Choroid plexus epithelial cell (primary cell): Measurements from ENCODE around the gene TCIRG1.

Experiments
- DNase-seq: peaks from one replicate; pipeline ENCODE4 v3.0.0-alpha.2; 2010; ENCODE audit warnings: low read depth
- H3K4me3 ChIP-seq: 2 replicates; pipeline ENCODE4 v1.5.1; 2011; ENCODE audit warnings: low read depth, mild to moderate bottlenecking, control low read depth, low read length, moderate library complexity
- TF ChIP-seq, protein P1 (sequence below): conservative IDR thresholded peaks from 2 replicates; pipeline ENCODE4 v1.5.1; 2011; ENCODE audit warnings: low read depth, mild to moderate bottlenecking, control low read depth, inconsistent platforms, low read length, moderate library complexity

The TCIRG1 gene

DNA sequence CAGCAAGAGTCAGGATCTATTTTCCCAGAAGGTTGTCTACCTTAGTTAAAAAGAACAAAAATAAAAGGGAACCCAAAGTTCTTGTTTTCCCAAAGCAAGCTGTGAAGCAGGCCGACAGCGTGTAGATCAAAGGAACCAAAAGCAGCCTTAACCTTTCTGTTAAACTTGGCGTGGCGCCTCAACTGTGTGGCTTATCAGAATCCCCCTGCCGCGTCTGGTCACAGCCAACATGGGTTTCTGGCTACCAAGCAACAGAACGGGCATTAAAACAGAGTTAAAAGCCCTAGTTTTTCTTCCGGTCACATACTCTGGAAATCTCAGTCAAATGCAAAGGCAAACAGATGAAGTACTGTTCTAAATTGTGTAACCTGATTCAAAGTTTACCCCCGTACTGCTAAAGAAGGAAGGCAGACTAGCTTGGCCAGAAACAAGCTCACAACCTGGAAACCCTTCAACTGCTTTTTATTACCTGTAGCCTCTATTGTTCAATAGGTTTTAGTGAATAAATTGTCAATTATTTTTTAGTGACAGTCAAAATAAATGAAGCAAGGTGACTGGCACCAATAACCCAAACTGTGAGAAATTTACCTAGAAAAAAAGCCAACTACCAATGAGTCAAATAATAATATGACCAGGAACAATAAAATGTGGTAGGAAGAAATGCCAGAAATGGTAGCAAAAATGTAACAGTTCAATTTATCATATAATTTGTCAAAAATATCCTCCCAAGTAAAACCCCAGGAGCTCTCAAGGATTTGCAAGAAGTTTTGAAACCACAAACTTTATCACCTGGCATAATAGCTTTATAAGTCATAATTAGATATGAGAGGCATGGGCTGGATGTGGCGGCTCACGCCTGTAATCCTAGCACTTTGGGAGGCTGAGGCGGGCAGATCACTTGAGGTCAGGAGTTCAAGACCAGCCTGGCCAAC is 60.9 kb downstream of the TCIRG1 start:
- TF ChIP-seq, protein P1, sequence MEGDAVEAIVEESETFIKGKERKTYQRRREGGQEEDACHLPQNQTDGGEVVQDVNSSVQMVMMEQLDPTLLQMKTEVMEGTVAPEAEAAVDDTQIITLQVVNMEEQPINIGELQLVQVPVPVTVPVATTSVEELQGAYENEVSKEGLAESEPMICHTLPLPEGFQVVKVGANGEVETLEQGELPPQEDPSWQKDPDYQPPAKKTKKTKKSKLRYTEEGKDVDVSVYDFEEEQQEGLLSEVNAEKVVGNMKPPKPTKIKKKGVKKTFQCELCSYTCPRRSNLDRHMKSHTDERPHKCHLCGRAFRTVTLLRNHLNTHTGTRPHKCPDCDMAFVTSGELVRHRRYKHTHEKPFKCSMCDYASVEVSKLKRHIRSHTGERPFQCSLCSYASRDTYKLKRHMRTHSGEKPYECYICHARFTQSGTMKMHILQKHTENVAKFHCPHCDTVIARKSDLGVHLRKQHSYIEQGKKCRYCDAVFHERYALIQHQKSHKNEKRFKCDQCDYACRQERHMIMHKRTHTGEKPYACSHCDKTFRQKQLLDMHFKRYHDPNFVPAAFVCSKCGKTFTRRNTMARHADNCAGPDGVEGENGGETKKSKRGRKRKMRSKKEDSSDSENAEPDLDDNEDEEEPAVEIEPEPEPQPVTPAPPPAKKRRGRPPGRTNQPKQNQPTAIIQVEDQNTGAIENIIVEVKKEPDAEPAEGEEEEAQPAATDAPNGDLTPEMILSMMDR = no peak
- H3K4me3 ChIP-seq = peak overlapping the region; percentile 28
- DNase-seq = peak; percentile 77
